HEK293T (cell line): ENCODE measurements around the gene SNAI3.

Experiments
- CTCF ChIA-PET: fragments of 350-600 bp; formaldehyde crosslinking; extraction: SDS; loops from one replicate; lab custom pipeline; 2021; ENCODE audit warnings: antibody characterized with exemption, inconsistent platforms; lab: Yijun Ruan, JAX
- POLR2A ChIA-PET: fragments of 350-600 bp; formaldehyde crosslinking; extraction: SDS; loops from one replicate; lab custom pipeline; 2020; ENCODE audit warnings: antibody characterized with exemption, inconsistent platforms; lab: Yijun Ruan, JAX
- DNase-seq: peaks from one replicate; pipeline ENCODE4 v3.0.0; 2012; ENCODE audit warnings: mixed read lengths; ENCODE audit errors: extremely low spot score
- ARNT ChIP-seq: fragments of 450-650 bp; IDR thresholded peaks from 2 replicates; pipeline ENCODE4 v1.6.1; 2017; ENCODE audit warnings: mild to moderate bottlenecking
- BHLHE40 ChIP-seq: fragments of 450-650 bp; IDR thresholded peaks from 2 replicates; pipeline ENCODE4 v1.6.1; 2016; ENCODE audit warnings: mild to moderate bottlenecking, moderate library complexity, borderline replicate concordance
- CTBP1 ChIP-seq: fragments of 450-650 bp; IDR thresholded peaks from 2 replicates; pipeline ENCODE4 v1.6.1; 2016; ENCODE audit warnings: borderline replicate concordance
- ELF4 ChIP-seq: fragments of 450-650 bp; IDR thresholded peaks from 2 replicates; pipeline ENCODE4 v1.6.1; 2017; ENCODE audit warnings: antibody characterized with exemption
- FOXA1 ChIP-seq: fragments of 450-650 bp; IDR thresholded peaks from 2 replicates; pipeline ENCODE4 v1.6.1; 2016; ENCODE audit warnings: mild to moderate bottlenecking
- FOXK2 ChIP-seq: fragments of 450-650 bp; IDR thresholded peaks from 2 replicates; pipeline ENCODE4 v1.6.1; 2016; ENCODE audit warnings: mild to moderate bottlenecking
- FOXM1 ChIP-seq: fragments of 450-650 bp; IDR thresholded peaks from 2 replicates; pipeline ENCODE4 v1.6.1; 2017; ENCODE audit warnings: mild to moderate bottlenecking, borderline replicate concordance
- HDGF ChIP-seq: fragments of 450-650 bp; IDR thresholded peaks from 2 replicates; pipeline ENCODE4 v1.6.1; 2017; ENCODE audit warnings: antibody characterized with exemption, borderline replicate concordance
- L3MBTL2 ChIP-seq: fragments of 450-650 bp; conservative IDR thresholded peaks from 2 replicates; pipeline ENCODE4 v1.6.1; 2016; ENCODE audit warnings: mild to moderate bottlenecking
- LEF1 ChIP-seq: fragments of 450-650 bp; IDR thresholded peaks from 2 replicates; pipeline ENCODE4 v1.6.1; 2017; ENCODE audit warnings: mild to moderate bottlenecking, borderline replicate concordance
- NFRKB ChIP-seq: fragments of 450-650 bp; IDR thresholded peaks from 2 replicates; pipeline ENCODE4 v1.6.1; 2016; ENCODE audit warnings: mild to moderate bottlenecking, moderate library complexity
- PKNOX1 ChIP-seq: fragments of 450-650 bp; IDR thresholded peaks from 2 replicates; pipeline ENCODE4 v1.6.1; 2016
- SP1 ChIP-seq: fragments of 450-650 bp; IDR thresholded peaks from 2 replicates; pipeline ENCODE4 v1.6.1; 2017
- SUZ12 ChIP-seq: fragments of 450-650 bp; IDR thresholded peaks from 2 replicates; pipeline ENCODE4 v1.6.1; 2016; ENCODE audit warnings: mild to moderate bottlenecking
- TARDBP ChIP-seq: fragments of 450-650 bp; IDR thresholded peaks from 2 replicates; pipeline ENCODE4 v1.6.1; 2016
- ZNF384 ChIP-seq: fragments of 450-650 bp; IDR thresholded peaks from 2 replicates; pipeline ENCODE4 v1.6.1; 2016

The SNAI3 gene

GRCh38 chr16:88634141-88634993 lies 51.9 kb downstream of the SNAI3 start:
- POLR2A ChIA-PET = no interaction called here
- CTCF ChIA-PET = no interaction called here
- TF ChIP-seq NFRKB (no peak), FOXM1 (no peak), CTBP1 (no peak), ZNF384 (no peak), ELF4 (no peak), FOXK2 (no peak), FOXA1 (no peak), BHLHE40 (no peak), ARNT (no peak), SUZ12 (no peak), PKNOX1 (no peak), L3MBTL2 (no peak), TARDBP (no peak), HDGF (no peak), LEF1 (no peak), SP1 (no peak)
- DNase-seq = no peak

- no peak for TF ChIP-seq FOXM1
- TF ChIP-seq ELF4 = no peak
- DNase-seq = no peak
- CTCF ChIA-PET = interaction anchor here (1.0 kb wide), 1 partner anchor 14 kb away, joined by 3 read pairs; no protein-coding TSS in a partner anchor
- POLR2A ChIA-PET = interaction anchor here (1.1 kb wide), 2 partner anchors 8 to 159 kb away, joined by 3 read pairs; no protein-coding TSS in a partner anchor
Observed at GRCh38 chr16:88633684-88634140, 52.6 kb downstream of the SNAI3 start.

DNA sequence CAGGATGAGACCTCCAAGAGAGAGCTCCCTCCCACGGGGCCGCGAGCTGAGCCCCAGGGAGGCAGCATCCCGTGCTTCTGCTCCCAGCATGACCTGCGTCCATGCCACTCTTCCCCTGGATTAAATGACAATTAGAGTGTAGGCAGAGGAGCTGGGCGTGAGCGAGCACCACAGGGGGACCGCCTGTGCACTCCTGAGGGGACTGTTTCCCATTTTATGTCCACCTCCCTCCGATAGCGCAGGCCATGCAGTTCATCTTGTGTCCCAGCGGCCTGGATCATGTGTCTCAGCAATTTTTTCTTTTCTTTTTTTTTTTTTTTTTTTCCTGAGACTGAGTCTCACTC lies 53.7 kb downstream of the SNAI3 start:
- no peak for DNase-seq
- TF ChIP-seq FOXK2 (no peak), L3MBTL2 (no peak), ZNF384 (no peak), FOXA1 (no peak)
- CTCF ChIA-PET = interaction anchor here (0.6 kb wide), 1 partner anchor 371 kb away, joined by 5 read pairs; no protein-coding TSS in a partner anchor
- POLR2A ChIA-PET = no interaction called here

GRCh38 chr16:88631920-88632586 lies 54.3 kb downstream of the SNAI3 start:
- ChIA-PET POLR2A (no interaction called here), CTCF (no interaction called here)
- DNase-seq = no peak
- TF ChIP-seq BHLHE40 = no peak
- TF ChIP-seq ELF4 = no peak
- no peak for TF ChIP-seq L3MBTL2
- TF ChIP-seq HDGF = no peak
- no peak for TF ChIP-seq FOXM1
- no peak for TF ChIP-seq ZNF384
- TF ChIP-seq LEF1 = no peak
- no peak for TF ChIP-seq NFRKB
- TF ChIP-seq SUZ12 = no peak

- ChIA-PET POLR2A (no interaction called here), CTCF (no interaction called here)
- no peak for DNase-seq
- TF ChIP-seq CTBP1 (no peak), FOXA1 (no peak), HDGF (no peak), ELF4 (no peak), SUZ12 (no peak), FOXM1 (no peak)
Observed at GRCh38 chr16:88631384-88631783, 54.9 kb downstream of the SNAI3 start.

DNA sequence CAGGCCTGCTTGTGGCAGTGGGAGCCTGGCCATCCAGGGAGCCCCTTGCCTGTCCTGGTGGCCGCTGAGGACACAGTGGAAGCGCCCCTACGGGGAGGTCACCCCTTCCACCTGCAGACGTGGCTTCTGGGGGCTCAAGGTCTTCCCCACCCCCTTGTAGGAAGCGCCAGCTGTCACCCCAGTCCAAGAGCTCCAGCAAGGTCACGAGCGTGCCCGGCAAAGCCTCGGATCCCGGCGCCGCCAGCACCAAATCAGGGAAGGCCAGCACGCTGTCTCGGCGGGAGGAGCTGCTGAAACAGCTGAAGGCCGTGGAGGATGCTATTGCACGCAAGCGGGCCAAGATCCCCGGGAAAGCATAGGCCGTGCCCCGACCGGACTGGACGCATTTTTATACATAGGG lies 55.4 kb downstream of the SNAI3 start:
- no peak for TF ChIP-seq NFRKB
- TF ChIP-seq LEF1 = no peak
- no peak for TF ChIP-seq CTBP1
- no peak for TF ChIP-seq FOXA1
- TF ChIP-seq FOXM1 = no peak
- no peak for TF ChIP-seq SUZ12
- TF ChIP-seq ELF4 = no peak
- TF ChIP-seq L3MBTL2 = no peak
- ChIA-PET POLR2A (no interaction called here), CTCF (no interaction called here)
- DNase-seq = no peak

DNA sequence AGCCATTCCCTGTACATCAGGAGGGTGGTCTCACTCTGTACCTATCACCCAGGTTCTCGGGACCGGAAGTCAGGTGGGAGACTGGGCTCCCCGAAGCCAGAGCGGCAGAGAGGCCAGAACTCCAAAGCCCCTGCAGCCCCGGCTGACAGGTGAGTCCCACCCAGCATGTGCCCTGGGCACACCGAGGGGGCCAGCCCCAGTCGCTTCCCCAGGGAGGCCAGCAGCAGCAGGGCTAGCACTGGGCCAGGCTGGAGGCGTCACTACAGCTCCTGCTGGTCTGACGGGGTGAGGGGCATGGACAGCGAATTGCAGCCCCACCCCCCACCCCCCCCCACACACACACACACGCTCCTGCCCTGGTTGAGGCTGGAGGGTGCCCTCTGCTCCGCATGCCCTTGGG lies 55.9 kb downstream of the SNAI3 start:
- CTCF ChIA-PET = no interaction called here
- POLR2A ChIA-PET = no interaction called here
- TF ChIP-seq TARDBP (no peak), SUZ12 (no peak), BHLHE40 (no peak), PKNOX1 (no peak)
- DNase-seq = no peak
